ENCODE measurements around the gene FOXO1.
A peak's percentile ranks its signal among the peaks of the same experiment; 100 is the strongest.
"Not testable (repeated sequence)": the region's sequence is repeated elsewhere in the genome, so short reads cannot be mapped to it uniquely, and the experiment has no call there.

FOXO1 gene

GRCh38 chr13:40666045-40666932 is at the start of gene FOXO1:
TSS of gene FOXO1 (minus strand) at chr13:40666641. CDS start at chr13:40666212, 429 bp downstream.
- DNase-seq (ENCODE audit: low read depth in 1 of 2, low spot score in 1 of 2): peak; percentile 89 to 92

- not testable (repeated sequence) for DNase-seq (ENCODE audit: low read depth in 1 of 2, low spot score in 1 of 2)
Observed at GRCh38 chr13:40714433-40714832, 48.0 kb upstream of the FOXO1 start.

- no peak for DNase-seq (ENCODE audit: low read depth in 1 of 2, low spot score in 1 of 2)
Observed at GRCh38 chr13:40706439-40706838, 40.0 kb upstream of the FOXO1 start.

GRCh38 chr13:40697711-40698110 is 31.3 kb upstream of the FOXO1 start:
- no peak for DNase-seq (ENCODE audit: low read depth in 1 of 2, low spot score in 1 of 2)

- no peak for DNase-seq (ENCODE audit: low read depth in 1 of 2, low spot score in 1 of 2)
Observed at GRCh38 chr13:40694426-40694825, 28.0 kb upstream of the FOXO1 start.

GRCh38 chr13:40692946-40693345 is 26.5 kb upstream of the FOXO1 start:
- DNase-seq (ENCODE audit: low read depth in 1 of 2, low spot score in 1 of 2): no peak

- no peak for DNase-seq (ENCODE audit: low read depth in 1 of 2, low spot score in 1 of 2)
Observed at GRCh38 chr13:40688781-40689180, 22.3 kb upstream of the FOXO1 start.

- DNase-seq (ENCODE audit: low read depth in 1 of 2, low spot score in 1 of 2): no peak
Observed at GRCh38 chr13:40682449-40683240, 16.2 kb upstream of the FOXO1 start.

GRCh38 chr13:40681341-40682146 is 15.1 kb upstream of the FOXO1 start:
- DNase-seq (ENCODE audit: low read depth in 1 of 2, low spot score in 1 of 2): no peak

- DNase-seq (ENCODE audit: low read depth in 1 of 2, low spot score in 1 of 2): no peak
Observed at GRCh38 chr13:40680659-40681323, 14.3 kb upstream of the FOXO1 start.

GRCh38 chr13:40679480-40679985 is 13.1 kb upstream of the FOXO1 start:
- DNase-seq (ENCODE audit: low read depth in 1 of 2, low spot score in 1 of 2): no peak

- no peak for DNase-seq (ENCODE audit: low read depth in 1 of 2, low spot score in 1 of 2)
Observed at GRCh38 chr13:40677064-40677463, 10.6 kb upstream of the FOXO1 start.

- no peak for DNase-seq (ENCODE audit: low read depth in 1 of 2, low spot score in 1 of 2)
Observed at GRCh38 chr13:40676007-40676406, 9.6 kb upstream of the FOXO1 start.

GRCh38 chr13:40673414-40673813 is 7.0 kb upstream of the FOXO1 start:
- DNase-seq (ENCODE audit: low read depth in 1 of 2, low spot score in 1 of 2): no peak

- DNase-seq (ENCODE audit: low read depth in 1 of 2, low spot score in 1 of 2): no peak
Observed at GRCh38 chr13:40672765-40673397, 6.4 kb upstream of the FOXO1 start.

- no peak for DNase-seq (ENCODE audit: low read depth in 1 of 2, low spot score in 1 of 2)
Observed at GRCh38 chr13:40671956-40672764, 5.7 kb upstream of the FOXO1 start.

- no peak for DNase-seq (ENCODE audit: low read depth in 1 of 2, low spot score in 1 of 2)
Observed at GRCh38 chr13:40670307-40670706, 3.9 kb upstream of the FOXO1 start.

- no peak for DNase-seq (ENCODE audit: low read depth in 1 of 2, low spot score in 1 of 2)
Observed at GRCh38 chr13:40668335-40668734, 1.9 kb upstream of the FOXO1 start.

- DNase-seq (ENCODE audit: low read depth in 1 of 2, low spot score in 1 of 2): no peak
Observed at GRCh38 chr13:40667622-40667978, 1.2 kb upstream of the FOXO1 start.

All from stimulated activated CD4-positive, alpha-beta T cell treated with anti-CD3 and anti-CD28 coated beads, Interleukin-15, amount 100 ng/mL, for 1 hour (primary cell).